CD1c-positive myeloid dendritic cell (primary cell): Measurements from ENCODE around the gene FHIT.
"Not testable (repeated sequence)": the region's sequence is repeated elsewhere in the genome, so short reads cannot be mapped to it uniquely, and the experiment has no call there.

ENCODE experiments used
- DNase-seq: peaks from one replicate; pipeline ENCODE4 v3.0.0-alpha.2; 2016; ENCODE audit errors: extremely low spot score

Gene FHIT

GRCh38 chr3:60920519-60920918 is 330.7 kb downstream of the FHIT start:
- DNase-seq, result no peak

- DNase-seq, result no peak
Observed at GRCh38 chr3:60919296-60919695, 332.0 kb downstream of the FHIT start.

- no peak for DNase-seq
Observed at GRCh38 chr3:60917141-60917540, 334.1 kb downstream of the FHIT start.

GRCh38 chr3:60916546-60916945 is 334.7 kb downstream of the FHIT start:
- DNase-seq, result no peak

- no peak for DNase-seq
Observed at GRCh38 chr3:60913474-60913873, 337.8 kb downstream of the FHIT start.

- no peak for DNase-seq
Observed at GRCh38 chr3:60912876-60913275, 338.4 kb downstream of the FHIT start.

GRCh38 chr3:60912142-60912541 is 339.1 kb downstream of the FHIT start:
- no peak for DNase-seq

- DNase-seq, result no peak
Observed at GRCh38 chr3:60909526-60909925, 341.7 kb downstream of the FHIT start.

GRCh38 chr3:60906283-60906682 is 345.0 kb downstream of the FHIT start:
- no peak for DNase-seq

- no peak for DNase-seq
Observed at GRCh38 chr3:60898321-60898720, 352.9 kb downstream of the FHIT start.

GRCh38 chr3:60893946-60894345 is 357.3 kb downstream of the FHIT start:
- DNase-seq, result no peak

- DNase-seq, result no peak
Observed at GRCh38 chr3:60890226-60890625, 361.0 kb downstream of the FHIT start.

GRCh38 chr3:60888952-60889351 is 362.3 kb downstream of the FHIT start:
- DNase-seq, result not testable (repeated sequence)

GRCh38 chr3:60887574-60887973 is 363.7 kb downstream of the FHIT start:
- DNase-seq, result no peak

GRCh38 chr3:60886518-60886917 is 364.7 kb downstream of the FHIT start:
- DNase-seq, result no peak

GRCh38 chr3:60884005-60884404 is 367.2 kb downstream of the FHIT start:
- DNase-seq, result no peak

GRCh38 chr3:60877188-60877587 is 374.1 kb downstream of the FHIT start:
- no peak for DNase-seq

GRCh38 chr3:60870396-60870795 is 380.9 kb downstream of the FHIT start:
- no peak for DNase-seq

- no peak for DNase-seq
Observed at GRCh38 chr3:60867200-60867599, 384.1 kb downstream of the FHIT start.

- no peak for DNase-seq
Observed at GRCh38 chr3:60856257-60857046, 394.8 kb downstream of the FHIT start.

- DNase-seq, result peak; percentile 74
Observed at GRCh38 chr3:60855250-60855649, 396.0 kb downstream of the FHIT start.

GRCh38 chr3:60854791-60855190 is 396.5 kb downstream of the FHIT start:
- DNase-seq, result peak; percentile 69

- peak; percentile 50 for DNase-seq
Observed at GRCh38 chr3:60847791-60848190, 403.5 kb downstream of the FHIT start.

- DNase-seq, result no peak
Observed at GRCh38 chr3:60844256-60844655, 407.0 kb downstream of the FHIT start.
